Measurements from ENCODE around the gene SPIB. TPM values are rescaled to one million over a fixed set of nuclear protein-coding genes. Genes with fewer than 3 reads are reported as not detected.
A peak's percentile ranks its signal among the peaks of the same experiment; 100 is the strongest.

Gene SPIB
- polyA plus RNA-seq, 2 donors, result 0.06 to 0.22 TPM

- 1 to 3% methylated on average over 54 to 58 of the region's 58 CpGs for WGBS, 2 donors
These were observed 57.6 kb downstream of the SPIB start, which contains the start of the genes EMC10 and GARIN5A for GRCh38 chr19:50476224-50476906. TSS of gene EMC10 (plus strand) at chr19:50476507. CDS start at chr19:50476545, 38 bp downstream. TSS of gene GARIN5A (minus strand) at chr19:50476848. CDS start at chr19:50476388, 460 bp downstream.

GRCh38 chr19:50476907-50477238 is 58.1 kb downstream of the SPIB start:
- peaks cover 3 to 11% of the 10 kb centered on the region in 2 donors for H3K4me1 ChIP-seq (ENCODE audit: control insufficient read depth in 2 of 2, insufficient read depth in 2 of 2, low read length in 1 of 2)
- H3K4me3 ChIP-seq (ENCODE audit: low read depth in 1 of 2, low read length in 2 of 2), result peak overlapping the region; percentile 86 to 88
- H3K27me3 ChIP-seq (ENCODE audit: control insufficient read depth in 1 of 2, insufficient read depth in 2 of 2, low read length in 2 of 2), result no peaks in the 10 kb centered on the region
- peaks cover 0 to 3% of the 10 kb centered on the region in 2 donors for H3K9me3 ChIP-seq (ENCODE audit: control insufficient read depth in 2 of 2, insufficient read depth in 1 of 2, low read depth in 1 of 2, low read length in 1 of 2)
- H3K27ac ChIP-seq (ENCODE audit: low read depth in 2 of 2, low read length in 1 of 2), result peak overlapping the region; percentile 64 to 92
- peaks cover 0 to 28% of the 10 kb centered on the region in 2 donors for H3K36me3 ChIP-seq (ENCODE audit: control insufficient read depth in 2 of 2, insufficient read depth in 2 of 2, low read length in 1 of 2)
- WGBS, 2 donors, result 11 to 17% methylated on average over 20 of the region's 20 CpGs

More at GRCh38 chr19:50476224-50476906, 57.6 kb downstream of the SPIB start, which contains the start of the genes EMC10 and GARIN5A:
- Histone ChIP-seq H3K27ac (ENCODE audit: low read depth in 2 of 2, low read length in 1 of 2) (peak within 1 kb of the TSS; percentile 64 to 92), H3K36me3 (ENCODE audit: control insufficient read depth in 2 of 2, insufficient read depth in 2 of 2, low read length in 1 of 2) (peaks cover 0 to 23% of the 10 kb centered on the region in 2 donors), H3K4me3 (ENCODE audit: low read depth in 1 of 2, low read length in 2 of 2) (peak within 1 kb of the TSS; percentile 86 to 88), H3K27me3 (ENCODE audit: control insufficient read depth in 1 of 2, insufficient read depth in 2 of 2, low read length in 2 of 2) (no peaks in the 10 kb centered on the region), H3K4me1 (ENCODE audit: control insufficient read depth in 2 of 2, insufficient read depth in 2 of 2, low read length in 1 of 2) (peaks cover 3 to 11% of the 10 kb centered on the region in 2 donors), H3K9me3 (ENCODE audit: control insufficient read depth in 2 of 2, insufficient read depth in 1 of 2, low read depth in 1 of 2, low read length in 1 of 2) (peaks cover 0 to 3% of the 10 kb centered on the region in 2 donors)

- H3K27ac ChIP-seq (ENCODE audit: low read depth in 2 of 2, low read length in 1 of 2), result no peak overlapping the region
- no peak overlapping the region for H3K4me3 ChIP-seq (ENCODE audit: low read depth in 1 of 2, low read length in 2 of 2)
- 93 to 96% methylated on average over 17 of the region's 17 CpGs for WGBS, 2 donors
- peaks cover 0 to 3% of the 10 kb centered on the region in 2 donors for H3K9me3 ChIP-seq (ENCODE audit: control insufficient read depth in 2 of 2, insufficient read depth in 1 of 2, low read depth in 1 of 2, low read length in 1 of 2)
- peaks cover 0 to 34% of the 10 kb centered on the region in 2 donors for H3K36me3 ChIP-seq (ENCODE audit: control insufficient read depth in 2 of 2, insufficient read depth in 2 of 2, low read length in 1 of 2)
- H3K4me1 ChIP-seq (ENCODE audit: control insufficient read depth in 2 of 2, insufficient read depth in 2 of 2, low read length in 1 of 2), result peaks cover 3 to 11% of the 10 kb centered on the region in 2 donors
- no peaks in the 10 kb centered on the region for H3K27me3 ChIP-seq (ENCODE audit: control insufficient read depth in 1 of 2, insufficient read depth in 2 of 2, low read length in 2 of 2)
These were observed 59.2 kb downstream of the SPIB start for GRCh38 chr19:50477751-50478515.

GRCh38 chr19:50478901-50479715 is 60.4 kb downstream of the SPIB start:
- peaks cover 0 to 39% of the 10 kb centered on the region in 2 donors for H3K36me3 ChIP-seq (ENCODE audit: control insufficient read depth in 2 of 2, insufficient read depth in 2 of 2, low read length in 1 of 2)

GRCh38 chr19:50479761-50480251 is 61.1 kb downstream of the SPIB start:
- H3K9me3 ChIP-seq (ENCODE audit: control insufficient read depth in 2 of 2, insufficient read depth in 1 of 2, low read depth in 1 of 2, low read length in 1 of 2), result peaks cover 0 to 3% of the 10 kb centered on the region in 2 donors
- H3K36me3 ChIP-seq (ENCODE audit: control insufficient read depth in 2 of 2, insufficient read depth in 2 of 2, low read length in 1 of 2), result peaks cover 3 to 39% of the 10 kb centered on the region in 2 donors
- H3K27ac ChIP-seq (ENCODE audit: low read depth in 2 of 2, low read length in 1 of 2), result no peak overlapping the region
- peaks cover 3 to 11% of the 10 kb centered on the region in 2 donors for H3K4me1 ChIP-seq (ENCODE audit: control insufficient read depth in 2 of 2, insufficient read depth in 2 of 2, low read length in 1 of 2)
- no peaks in the 10 kb centered on the region for H3K27me3 ChIP-seq (ENCODE audit: control insufficient read depth in 1 of 2, insufficient read depth in 2 of 2, low read length in 2 of 2)
- H3K4me3 ChIP-seq (ENCODE audit: low read depth in 1 of 2, low read length in 2 of 2), result no peak overlapping the region
- WGBS, 2 donors, result 94 to 97% methylated on average over 16 of the region's 16 CpGs

More at GRCh38 chr19:50478901-50479715, 60.4 kb downstream of the SPIB start:
- 80 to 85% methylated on average over 19 of the region's 19 CpGs for WGBS, 2 donors
- H3K4me3 ChIP-seq (ENCODE audit: low read depth in 1 of 2, low read length in 2 of 2), result no peak overlapping the region
- H3K27me3 ChIP-seq (ENCODE audit: control insufficient read depth in 1 of 2, insufficient read depth in 2 of 2, low read length in 2 of 2), result no peaks in the 10 kb centered on the region
- H3K27ac ChIP-seq (ENCODE audit: low read depth in 2 of 2, low read length in 1 of 2), result no peak overlapping the region
- H3K9me3 ChIP-seq (ENCODE audit: control insufficient read depth in 2 of 2, insufficient read depth in 1 of 2, low read depth in 1 of 2, low read length in 1 of 2), result peaks cover 0 to 3% of the 10 kb centered on the region in 2 donors
- peaks cover 3 to 11% of the 10 kb centered on the region in 2 donors for H3K4me1 ChIP-seq (ENCODE audit: control insufficient read depth in 2 of 2, insufficient read depth in 2 of 2, low read length in 1 of 2)

GRCh38 chr19:50480281-50481111 is 61.8 kb downstream of the SPIB start:
- H3K36me3 ChIP-seq (ENCODE audit: control insufficient read depth in 2 of 2, insufficient read depth in 2 of 2, low read length in 1 of 2), result peaks cover 3 to 39% of the 10 kb centered on the region in 2 donors

More at GRCh38 chr19:50480281-50481111, 61.8 kb downstream of the SPIB start:
- no peak overlapping the region for H3K27ac ChIP-seq (ENCODE audit: low read depth in 2 of 2, low read length in 1 of 2)
- no peaks in the 10 kb centered on the region for H3K27me3 ChIP-seq (ENCODE audit: control insufficient read depth in 1 of 2, insufficient read depth in 2 of 2, low read length in 2 of 2)
- H3K9me3 ChIP-seq (ENCODE audit: control insufficient read depth in 2 of 2, insufficient read depth in 1 of 2, low read depth in 1 of 2, low read length in 1 of 2), result peaks cover 0 to 6% of the 10 kb centered on the region in 2 donors
- 88 to 90% methylated on average over 32 to 37 of the region's 37 CpGs for WGBS, 2 donors
- H3K4me3 ChIP-seq (ENCODE audit: low read depth in 1 of 2, low read length in 2 of 2), result no peak overlapping the region
- H3K4me1 ChIP-seq (ENCODE audit: control insufficient read depth in 2 of 2, insufficient read depth in 2 of 2, low read length in 1 of 2), result peaks cover 3 to 11% of the 10 kb centered on the region in 2 donors

Other genes with a start within 250 kb of the SPIB start
- gene MYH14, start 215.3 kb upstream of the SPIB start, polyA plus RNA-seq, result 100 to 1,000 TPM in 1 of 2 donors, 10 to 100 TPM in 1; 72.9 to 110 TPM
- under 1 TPM; 0.45 to 0.81 TPM for gene KCNC3, start 89.6 kb upstream of the SPIB start, polyA plus RNA-seq
- 1 to 10 TPM in 1 of 2 donors, under 1 TPM in 1; 0.28 to 1.5 TPM for gene NAPSA, start 53.3 kb upstream of the SPIB start, polyA plus RNA-seq
- 10 to 100 TPM; 50.3 to 55.0 TPM for gene NR1H2, start 42.5 kb upstream of the SPIB start, polyA plus RNA-seq
- 10 to 100 TPM; 27.4 to 48.3 TPM for gene POLD1, start 34.6 kb upstream of the SPIB start, polyA plus RNA-seq
- under 1 TPM in 1 of 2 donors, not detected in 1; 0.12 TPM for gene MYBPC2, start 14.0 kb downstream of the SPIB start, polyA plus RNA-seq
- 10 to 100 TPM; 41.9 to 62.9 TPM for gene EMC10, start 57.6 kb downstream of the SPIB start, polyA plus RNA-seq
- gene GARIN5A, start 57.9 kb downstream of the SPIB start, polyA plus RNA-seq, result 1 to 10 TPM; 1.3 to 1.4 TPM
- gene JOSD2, start 92.3 kb downstream of the SPIB start, polyA plus RNA-seq, result 10 to 100 TPM; 39.4 to 54.5 TPM
- not detected for gene ASPDH, start 95.0 kb downstream of the SPIB start, polyA plus RNA-seq
- gene LRRC4B, start 149.5 kb downstream of the SPIB start, polyA plus RNA-seq, result under 1 TPM; 0.65 to 0.92 TPM
- gene SYT3, start 220.9 kb downstream of the SPIB start, polyA plus RNA-seq, result under 1 TPM; 0.09 to 0.20 TPM
- gene C19orf81, start 230.5 kb downstream of the SPIB start, polyA plus RNA-seq, result under 1 TPM in 1 of 2 donors, not detected in 1; 0.15 TPM